22Rv1 (cell line): ENCODE measurements around the gene CTXN2.

Source experiments
- CTCF ChIP-seq: fragments of 450-650 bp; IDR thresholded peaks from 2 replicates; pipeline ENCODE4 v1.5.1; 2017; ENCODE audit warnings: mild to moderate bottlenecking
- ZFX ChIP-seq: fragments of 450-650 bp; IDR thresholded peaks from 2 replicates; pipeline ENCODE4 v1.6.1; 2017; ENCODE audit warnings: antibody characterized with exemption, borderline replicate concordance

DNA sequence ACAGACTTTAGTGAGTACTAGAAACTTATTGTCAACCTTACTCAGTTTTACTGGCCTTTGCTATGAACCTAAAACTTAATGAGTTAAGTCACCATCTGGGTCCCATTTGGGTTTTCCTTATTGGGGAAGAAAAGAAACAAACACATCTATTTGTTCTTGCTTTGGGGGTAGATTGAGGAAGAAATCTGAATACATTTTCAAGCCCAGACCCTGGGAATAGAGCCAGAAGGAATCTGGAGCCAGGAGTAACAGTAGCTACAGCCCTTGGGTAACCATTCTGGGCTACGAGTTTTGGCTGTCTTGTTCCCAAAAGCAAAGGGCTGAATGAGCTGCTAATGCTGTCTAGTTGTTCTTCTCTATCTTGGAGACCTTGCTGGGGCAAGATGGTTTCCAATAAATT, 31.2 kb downstream of the CTXN2 start:
- TF ChIP-seq CTCF (no peak), ZFX (no peak)
